Heart left ventricle (tissue), 13 donors: ENCODE data around the gene CYSTM1.

Experiments
- POLR2A ChIP-seq, 2 donors: fragments of 450-650 bp; IDR thresholded peaks; one replicate each; pipeline ENCODE4 v1.6.1; 2017; ENCODE audit warnings: antibody characterized with exemption in 2 of 2, mild to moderate bottlenecking in 2 of 2, moderate library complexity in 2 of 2
- TF ChIP-seq, protein P1 (sequence below), 12 donors: fragments of 200-600 bp; sonication (generic) in 4 of 12; IDR thresholded peaks; one replicate each; pipeline versions ENCODE4 v1.5.0 to v1.8.0; 2018 to 2022; ENCODE audit warnings: antibody characterized with exemption in 12 of 12, mild to moderate bottlenecking in 5 of 12
- donor health status: ischemic (EF 13 %, LVEDD 7.1; RV severe dilation, severe dysfunction).
- donor health status: DM: no; HTN: yes; CAD: no.
- donor health status: DM: no; HTN: no; CAD: no.
- donor health status: ischemic (EF 25% LVEDD 6.9; RV normal size, moderate dysfunction).
- donor health status: ischemic (EF 25% LVEDD 5.7; RV mildly dilated, moderate dysfunction).
- donor health status: ischemic (EF 35%, LVEDD 5.7; RV mildly dilated, moderate dysfunction).
- donor health status: nonischemic (EF 11% LVEDD 7.7; RV severe dilation, severe dysfunction).
- donor health status: DM: yes; HTN: yes; CAD: no.
- donor health status: PGD.
- donor health status: ischemic (EF 29% LVEDD 5.4; RV normal size, mild dysfunction).
- donor health status: nonischemic (EF 23%, LVEDD 6.1; RV moderate dilation, normal function).

DNA sequence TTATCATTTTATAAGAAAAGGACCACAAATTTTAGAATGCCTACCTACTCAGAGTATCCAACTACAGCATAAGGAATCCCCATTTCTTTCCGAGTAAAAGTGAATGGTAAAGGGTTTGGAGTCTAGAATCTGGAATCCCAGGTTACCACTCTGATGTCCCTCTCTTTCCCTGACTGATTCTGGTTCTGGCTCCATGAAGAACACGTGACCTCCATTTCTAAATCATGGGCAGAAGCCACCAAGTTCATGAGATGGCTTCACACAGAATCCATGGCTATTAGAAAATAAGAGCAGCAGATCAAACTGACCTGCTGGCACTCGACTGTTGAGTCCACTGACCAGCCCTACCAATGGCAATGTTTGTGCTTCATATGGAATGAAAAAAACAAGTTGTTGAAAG lies 87.2 kb downstream of the CYSTM1 start:
- TF ChIP-seq, protein P1, sequence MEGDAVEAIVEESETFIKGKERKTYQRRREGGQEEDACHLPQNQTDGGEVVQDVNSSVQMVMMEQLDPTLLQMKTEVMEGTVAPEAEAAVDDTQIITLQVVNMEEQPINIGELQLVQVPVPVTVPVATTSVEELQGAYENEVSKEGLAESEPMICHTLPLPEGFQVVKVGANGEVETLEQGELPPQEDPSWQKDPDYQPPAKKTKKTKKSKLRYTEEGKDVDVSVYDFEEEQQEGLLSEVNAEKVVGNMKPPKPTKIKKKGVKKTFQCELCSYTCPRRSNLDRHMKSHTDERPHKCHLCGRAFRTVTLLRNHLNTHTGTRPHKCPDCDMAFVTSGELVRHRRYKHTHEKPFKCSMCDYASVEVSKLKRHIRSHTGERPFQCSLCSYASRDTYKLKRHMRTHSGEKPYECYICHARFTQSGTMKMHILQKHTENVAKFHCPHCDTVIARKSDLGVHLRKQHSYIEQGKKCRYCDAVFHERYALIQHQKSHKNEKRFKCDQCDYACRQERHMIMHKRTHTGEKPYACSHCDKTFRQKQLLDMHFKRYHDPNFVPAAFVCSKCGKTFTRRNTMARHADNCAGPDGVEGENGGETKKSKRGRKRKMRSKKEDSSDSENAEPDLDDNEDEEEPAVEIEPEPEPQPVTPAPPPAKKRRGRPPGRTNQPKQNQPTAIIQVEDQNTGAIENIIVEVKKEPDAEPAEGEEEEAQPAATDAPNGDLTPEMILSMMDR (IDR thresholded peaks at IDR 0.05) = no peak
- TF ChIP-seq POLR2A (IDR thresholded peaks at IDR 0.05) = no peak
